OCI-M2 (cell line): ENCODE measurements around the gene EPAS1.

Source experiments
- DNase-seq: peaks from one replicate; lab custom pipeline; 2025; ENCODE audit not compliant: unreplicated experiment; lab: John Stamatoyannopoulos, UW

The EPAS1 gene

DNA sequence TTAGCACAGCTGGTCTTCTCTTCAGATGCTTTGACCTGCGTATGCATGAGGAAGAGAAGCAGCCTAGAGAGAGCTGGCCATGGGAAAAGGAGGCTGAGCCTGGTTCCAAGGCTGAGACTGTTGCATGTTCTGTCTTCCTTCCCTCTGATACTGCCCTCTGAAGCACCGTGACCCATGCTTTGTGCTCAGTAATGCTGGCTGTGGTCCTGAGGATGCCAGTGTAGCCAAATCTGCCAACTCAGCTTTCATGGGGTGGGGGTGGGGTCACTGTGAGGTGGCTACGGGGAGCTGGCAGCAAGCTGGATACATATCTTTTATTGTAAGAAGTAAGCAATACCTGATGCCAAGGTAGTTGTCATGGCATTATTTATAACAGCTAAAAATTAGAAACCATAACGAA, 41.5 kb downstream of the EPAS1 start:
- no peak for DNase-seq

DNA sequence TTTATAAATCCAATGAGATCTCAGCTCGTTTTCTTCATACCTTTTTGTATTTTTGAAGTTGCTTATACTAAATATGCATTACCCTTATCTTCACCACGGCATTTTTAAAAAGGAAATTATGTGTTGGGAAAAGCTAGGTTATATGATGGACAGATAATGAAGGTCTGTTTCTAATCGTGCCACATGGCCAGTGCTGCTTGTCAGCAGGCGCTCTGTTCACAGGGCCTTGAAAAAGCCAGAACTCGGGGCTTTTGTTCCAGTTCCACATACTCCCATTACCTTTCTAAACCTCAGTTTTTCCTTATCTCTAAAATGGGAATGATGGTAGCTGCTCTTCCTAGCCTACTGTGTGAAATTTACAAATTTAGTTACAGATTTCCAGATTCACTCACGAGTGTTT, 42.0 kb downstream of the EPAS1 start:
- DNase-seq, result no peak

DNA sequence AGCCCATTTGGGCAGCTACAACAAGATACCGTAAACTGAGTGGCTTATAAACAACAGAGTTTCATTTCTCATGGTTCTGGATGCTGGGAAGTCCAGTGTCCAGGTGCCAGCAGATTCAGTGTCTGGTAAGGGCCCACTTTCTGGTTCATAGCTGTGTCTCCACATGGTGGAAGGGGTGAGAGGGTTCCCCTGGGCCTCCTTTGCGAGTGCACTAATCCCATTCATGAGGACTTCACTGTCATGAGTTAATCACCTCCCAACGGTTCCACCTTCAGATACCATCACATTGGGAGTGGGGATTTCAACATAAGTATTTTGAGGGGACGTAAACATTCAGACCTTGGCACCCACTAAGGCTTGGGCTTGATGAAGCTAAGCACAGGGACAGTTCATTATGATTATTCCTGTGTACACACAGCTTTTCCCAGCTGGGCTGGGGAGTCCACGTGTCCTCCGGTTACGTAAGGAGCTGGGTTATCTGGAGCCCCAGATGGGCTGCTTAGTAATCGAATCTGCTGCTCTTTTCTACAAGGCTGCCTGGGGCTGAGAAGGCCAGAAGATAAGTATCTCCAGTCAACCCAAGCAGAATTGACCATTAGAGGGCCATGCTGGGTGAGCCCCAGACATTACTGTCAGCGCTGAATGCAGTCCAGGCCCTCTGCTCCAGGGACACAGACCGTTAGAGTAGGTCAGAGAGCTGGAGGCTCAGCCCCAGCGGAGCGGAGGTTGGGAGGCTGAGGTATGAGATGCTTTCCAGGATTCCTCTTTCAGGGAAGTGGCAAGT, 42.7 kb downstream of the EPAS1 start:
- DNase-seq, result no peak

- no peak for DNase-seq
Observed at GRCh38 chr2:46340740-46341420, 43.7 kb downstream of the EPAS1 start.

- DNase-seq, result no peak
Observed at GRCh38 chr2:46342566-46343315, 45.5 kb downstream of the EPAS1 start.

DNA sequence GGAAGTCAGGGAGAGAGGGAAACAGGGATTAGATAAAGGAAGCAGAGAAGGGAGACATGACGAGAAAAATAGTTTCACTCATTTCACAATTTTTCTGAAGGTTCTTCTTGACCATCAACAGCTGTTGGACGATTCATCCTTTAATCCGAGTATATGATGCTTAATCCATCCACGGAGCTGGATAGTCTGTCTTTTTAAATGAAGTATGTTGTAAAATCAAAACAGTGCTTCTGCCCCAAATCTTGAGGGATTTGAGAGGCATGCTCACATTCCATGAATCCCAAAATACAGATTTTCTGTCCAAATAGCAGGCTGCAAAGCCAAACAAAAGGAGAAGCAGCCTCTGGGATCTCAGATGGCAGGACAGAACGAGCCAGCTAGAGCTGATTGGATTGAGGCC, 47.5 kb downstream of the EPAS1 start:
- DNase-seq, result no peak

- DNase-seq, result no peak
Observed at GRCh38 chr2:46345775-46346174, 48.6 kb downstream of the EPAS1 start.

GRCh38 chr2:46346719-46347118, 49.5 kb downstream of the EPAS1 start:
- no peak for DNase-seq

GRCh38 chr2:46347648-46348280, 50.6 kb downstream of the EPAS1 start:
- no peak for DNase-seq

GRCh38 chr2:46349115-46349547, 51.9 kb downstream of the EPAS1 start:
- no peak for DNase-seq

DNA sequence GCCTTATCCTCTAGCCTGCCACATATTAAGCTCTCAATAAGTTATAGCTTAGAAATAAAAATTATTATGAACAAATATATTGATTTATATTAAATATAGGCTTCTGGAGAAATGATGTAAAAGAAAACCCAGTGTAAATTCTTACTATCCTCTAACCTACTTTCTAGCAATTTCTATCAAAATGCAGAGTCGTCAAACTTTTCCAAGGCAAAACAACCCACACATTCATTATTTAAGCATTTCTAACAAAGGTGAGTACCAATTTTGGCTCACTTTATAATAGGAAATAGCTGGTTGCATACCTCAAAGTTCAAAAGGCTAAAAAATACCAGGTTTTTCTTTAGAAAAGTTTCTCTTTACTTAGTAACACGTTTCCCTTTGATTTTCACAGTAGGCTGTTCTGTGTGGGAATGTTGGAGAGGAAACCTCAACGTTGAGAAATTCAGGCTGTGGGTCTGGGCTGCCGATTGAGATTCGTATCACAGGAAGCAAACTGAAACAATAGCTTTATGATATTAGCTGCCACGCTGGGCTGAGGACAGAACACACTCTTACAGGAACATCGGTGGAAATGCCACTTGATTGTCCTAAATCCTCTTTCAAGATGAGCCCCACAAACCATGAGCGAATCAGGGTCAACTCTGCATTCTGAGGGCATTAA, 53.0 kb downstream of the EPAS1 start:
- no peak for DNase-seq

DNA sequence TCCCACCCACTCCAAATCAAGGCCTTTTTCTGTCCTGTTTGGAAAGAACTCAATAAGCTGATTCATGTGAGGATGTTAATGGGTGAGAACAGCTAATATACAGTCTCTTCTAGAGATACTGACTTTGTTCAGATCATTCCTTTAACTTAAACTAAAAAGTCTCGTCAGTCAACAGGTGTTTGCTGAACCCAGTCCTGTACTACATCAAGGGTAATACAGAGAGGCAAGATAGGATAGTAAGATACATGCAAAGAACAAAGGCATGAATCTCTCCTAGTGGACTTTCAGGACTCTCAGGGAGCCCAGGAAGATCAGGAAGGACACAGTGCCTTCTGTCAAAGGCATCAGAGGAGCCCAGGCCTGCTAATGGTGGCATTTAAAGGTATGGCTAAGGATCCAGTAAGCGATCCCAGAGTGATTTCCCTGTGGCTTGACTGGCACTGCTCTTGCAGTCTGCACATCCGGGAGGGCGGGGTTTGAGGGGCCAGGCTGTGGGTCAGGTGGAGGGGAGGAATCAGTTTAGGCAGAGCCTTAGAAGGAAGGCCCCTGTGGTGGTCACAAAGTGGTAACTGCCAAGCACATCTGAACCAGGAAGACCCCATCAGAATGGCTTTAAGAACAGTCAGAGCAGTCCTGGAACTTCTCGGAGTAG, 54.0 kb downstream of the EPAS1 start:
- DNase-seq, result no peak

GRCh38 chr2:46351750-46352138, 54.5 kb downstream of the EPAS1 start:
- no peak for DNase-seq

DNA sequence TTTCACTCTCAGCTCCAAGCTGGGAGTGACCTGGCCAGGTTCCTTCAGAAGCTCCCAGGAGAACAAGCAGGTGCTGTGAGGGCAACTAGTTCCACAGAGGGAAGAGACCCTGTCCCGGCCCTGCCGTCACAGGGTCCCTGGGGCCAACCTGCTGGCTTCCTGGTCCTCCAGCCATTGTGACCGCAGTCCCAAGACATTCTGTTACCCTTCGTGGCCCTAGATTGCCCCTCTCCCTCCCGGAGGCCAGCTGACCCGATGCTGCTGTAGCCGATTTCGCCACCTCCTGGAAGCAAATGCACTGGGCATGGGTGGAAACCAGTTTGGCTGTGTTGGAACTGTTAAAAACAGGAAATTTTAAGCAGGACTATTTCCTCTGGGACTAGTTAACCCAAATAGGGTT, 55.4 kb downstream of the EPAS1 start:
- no peak for DNase-seq

GRCh38 chr2:46353509-46353908, 56.3 kb downstream of the EPAS1 start:
- DNase-seq, result no peak

- no peak for DNase-seq
Observed at GRCh38 chr2:46355756-46356155, 58.5 kb downstream of the EPAS1 start.

GRCh38 chr2:46356991-46357390, 59.8 kb downstream of the EPAS1 start:
- no peak for DNase-seq

GRCh38 chr2:46358713-46359112, 61.5 kb downstream of the EPAS1 start:
- no peak for DNase-seq

GRCh38 chr2:46360303-46360702, 63.1 kb downstream of the EPAS1 start:
- no peak for DNase-seq

- DNase-seq, result no peak
Observed at GRCh38 chr2:46361920-46362666, 64.9 kb downstream of the EPAS1 start.
